K562 (cell line): ENCODE data around the gene ZFP36. TPM values are rescaled to one million over a fixed set of nuclear protein-coding genes. Genes with fewer than 3 reads are reported as not detected.
A peak's percentile ranks its signal among the peaks of the same experiment; 100 is the strongest.

Source experiments
- FOXK1 ChIP-seq: sonication (generic); formaldehyde crosslinking; IDR thresholded peaks from 2 replicates; pipeline ENCODE4 v1.8.0; 2022; ENCODE audit warnings: missing genetic modification reagents, mild to moderate bottlenecking, borderline replicate concordance
- POLR2G ChIP-seq: fragments of 200-400 bp; formaldehyde crosslinking; IDR thresholded peaks from 2 replicates; pipeline ENCODE4 v1.6.1; 2017; ENCODE audit warnings: low read depth, mild to moderate bottlenecking, antibody characterized with exemption, low read length, moderate library complexity
- RB1 ChIP-seq: fragments of 450-650 bp; IDR thresholded peaks from 2 replicates; pipeline ENCODE4 v1.6.1; 2017; ENCODE audit warnings: low read depth, mild to moderate bottlenecking
- ZBTB17 ChIP-seq: fragments of 450-650 bp; formaldehyde crosslinking; IDR thresholded peaks from 2 replicates; pipeline ENCODE4 v1.4.0; 2020; ENCODE audit warnings: mild to moderate bottlenecking
- ZFP36 ChIP-seq: fragments of 150-350 bp; IDR thresholded peaks from 2 replicates; pipeline ENCODE4 v1.6.1; 2018; ENCODE audit warnings: low read length, low read depth; ENCODE audit not compliant: partially characterized antibody
- ZNF232 ChIP-seq: sonication (generic); formaldehyde crosslinking; IDR thresholded peaks from 2 replicates; pipeline ENCODE4 v1.8.0; 2022; ENCODE audit warnings: mild to moderate bottlenecking, missing genetic modification reagents
- ZNF311 ChIP-seq: fragments of 250-450 bp; sonication (Bioruptor Pico); IDR thresholded peaks from 2 replicates; pipeline ENCODE4 v1.4.0; 2020; ENCODE audit warnings: mild to moderate bottlenecking, moderate library complexity
- ZNF431 ChIP-seq: sonication (generic); formaldehyde crosslinking; IDR thresholded peaks from 2 replicates; pipeline ENCODE4 v1.8.0; 2022; ENCODE audit warnings: mild to moderate bottlenecking, missing genetic modification reagents
- polyA plus RNA-seq, 8 experiments: library from polyadenylated mRNA; depleted of rRNA in 4 of 8; stranded (reverse) in 5 of 8; unstranded in 3 of 8; fragments of >200 nt; fragmentation: Nextera tagmentation in 2 of 8; fragmentation: Illumina TruSeq in 1 of 8; extraction: Ambion mirVana in 2 of 8; extraction: Trizol in 1 of 8; gene quantifications; 2 replicates each; pipeline versions ENCODE4 v1.2.1 to v1.2.3, GENCODE V29; 2011 to 2014; ENCODE audit warnings: inconsistent platforms in 1 of 8, missing spikeins in 1 of 8
- total RNA-seq, 7 experiments: library from RNA; depleted of rRNA in 6 of 7; stranded (reverse); fragments of >200 nt in 6 of 7; fragmentation: Illumina TruSeq in 2 of 7; extraction: Trizol in 2 of 7; gene quantifications; 2 replicates each; pipeline versions ENCODE4 v1.2.1 to v1.2.3, GENCODE V29; 2011 to 2021; ENCODE audit warnings: low replicate concordance in 1 of 7
- TF ChIP-seq, protein P1 (sequence below), 2 experiments: fragments of 150-350 bp in 1 of 2; IDR thresholded peaks; 2 replicates each; pipeline ENCODE4 v1.6.1; 2012 to 2016; ENCODE audit warnings: low read depth in 2 of 2, low read length in 2 of 2, mild to moderate bottlenecking in 1 of 2, moderate library complexity in 1 of 2
- TF ChIP-seq, protein P2 (sequence below): fragments of 450-650 bp; formaldehyde crosslinking; IDR thresholded peaks from 2 replicates; pipeline ENCODE4 v1.4.0; 2020; ENCODE audit warnings: mild to moderate bottlenecking, moderate library complexity
- TF ChIP-seq, protein P3 (sequence below): sonication (generic); formaldehyde crosslinking; IDR thresholded peaks from 2 replicates; pipeline ENCODE4 v1.8.0; 2022; ENCODE audit warnings: mild to moderate bottlenecking, missing genetic modification reagents
- TF ChIP-seq, protein P4 (sequence below): fragments of 450-650 bp; IDR thresholded peaks from 2 replicates; pipeline ENCODE4 v1.7.1; 2018; ENCODE audit warnings: mild to moderate bottlenecking, low read depth; ENCODE audit not compliant: partially characterized antibody
- TF ChIP-seq, protein P5 (sequence below): sonication (generic); formaldehyde crosslinking; IDR thresholded peaks from 2 replicates; pipeline ENCODE4 v1.9.0; 2022; ENCODE audit warnings: mild to moderate bottlenecking, missing genetic modification reagents

ZFP36 gene
- total and polyA plus RNA-seq, 9 of the 15 experiments (the other 6 are each of a cell fraction or from before 2014, with no cell fraction given): 1.0 to 20.1 (median 3.5) TPM

DNA sequence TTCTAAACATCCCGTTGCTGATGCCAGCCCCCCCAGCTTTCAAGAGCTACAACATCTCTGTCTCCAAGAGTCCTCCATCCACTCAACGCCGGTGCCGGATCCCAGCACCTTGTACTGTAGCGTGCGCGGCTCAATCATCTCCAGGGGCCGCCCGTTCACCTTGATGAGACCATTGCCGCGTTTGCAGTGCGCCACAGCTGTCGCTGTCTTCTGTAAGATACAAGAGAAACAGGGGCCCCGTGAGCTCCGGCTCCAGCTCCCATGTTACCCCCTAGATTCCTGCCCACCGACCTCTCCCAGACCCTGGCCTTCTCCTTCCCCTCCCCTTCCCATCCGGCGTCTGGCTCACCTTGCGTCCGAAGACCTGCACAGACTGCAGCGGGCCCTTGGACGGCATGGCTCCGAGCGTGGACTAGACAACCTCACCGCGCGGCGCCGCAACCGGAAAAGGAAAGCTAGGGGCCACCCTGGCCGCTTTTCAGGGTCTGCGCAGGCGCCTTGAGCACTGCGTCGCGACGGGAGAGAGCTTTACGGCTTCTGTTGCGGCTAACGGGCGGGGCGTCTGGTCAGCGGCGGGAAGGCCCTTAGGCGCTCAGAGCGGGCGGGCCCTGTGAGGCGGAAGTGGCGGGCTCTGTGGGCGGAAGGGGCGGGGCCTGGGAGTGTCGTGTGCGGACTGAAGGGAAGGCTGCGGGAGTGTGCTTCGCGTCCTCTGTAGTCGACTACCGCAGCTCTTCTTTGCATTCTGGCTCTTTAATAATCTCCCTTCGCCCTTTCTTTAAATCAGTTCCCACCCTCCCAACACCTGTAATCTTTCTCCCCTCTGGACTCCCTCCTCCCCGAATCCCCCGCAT is 29.1 kb downstream of the ZFP36 start, which contains the start of gene RPS16 (continued):
- TF ChIP-seq, protein P1, sequence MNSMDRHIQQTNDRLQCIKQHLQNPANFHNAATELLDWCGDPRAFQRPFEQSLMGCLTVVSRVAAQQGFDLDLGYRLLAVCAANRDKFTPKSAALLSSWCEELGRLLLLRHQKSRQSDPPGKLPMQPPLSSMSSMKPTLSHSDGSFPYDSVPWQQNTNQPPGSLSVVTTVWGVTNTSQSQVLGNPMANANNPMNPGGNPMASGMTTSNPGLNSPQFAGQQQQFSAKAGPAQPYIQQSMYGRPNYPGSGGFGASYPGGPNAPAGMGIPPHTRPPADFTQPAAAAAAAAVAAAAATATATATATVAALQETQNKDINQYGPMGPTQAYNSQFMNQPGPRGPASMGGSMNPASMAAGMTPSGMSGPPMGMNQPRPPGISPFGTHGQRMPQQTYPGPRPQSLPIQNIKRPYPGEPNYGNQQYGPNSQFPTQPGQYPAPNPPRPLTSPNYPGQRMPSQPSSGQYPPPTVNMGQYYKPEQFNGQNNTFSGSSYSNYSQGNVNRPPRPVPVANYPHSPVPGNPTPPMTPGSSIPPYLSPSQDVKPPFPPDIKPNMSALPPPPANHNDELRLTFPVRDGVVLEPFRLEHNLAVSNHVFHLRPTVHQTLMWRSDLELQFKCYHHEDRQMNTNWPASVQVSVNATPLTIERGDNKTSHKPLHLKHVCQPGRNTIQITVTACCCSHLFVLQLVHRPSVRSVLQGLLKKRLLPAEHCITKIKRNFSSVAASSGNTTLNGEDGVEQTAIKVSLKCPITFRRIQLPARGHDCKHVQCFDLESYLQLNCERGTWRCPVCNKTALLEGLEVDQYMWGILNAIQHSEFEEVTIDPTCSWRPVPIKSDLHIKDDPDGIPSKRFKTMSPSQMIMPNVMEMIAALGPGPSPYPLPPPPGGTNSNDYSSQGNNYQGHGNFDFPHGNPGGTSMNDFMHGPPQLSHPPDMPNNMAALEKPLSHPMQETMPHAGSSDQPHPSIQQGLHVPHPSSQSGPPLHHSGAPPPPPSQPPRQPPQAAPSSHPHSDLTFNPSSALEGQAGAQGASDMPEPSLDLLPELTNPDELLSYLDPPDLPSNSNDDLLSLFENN (IDR thresholded peaks at IDR 0.05; ENCODE audit: low read depth in 2 of 2, low read length in 2 of 2): no peak
- TF ChIP-seq ZNF232 (CRISPR knock-in tag) (no peak; the same call in 1 of the 2 replicates), ZNF311 (CRISPR knock-in tag) (no peak), ZNF431 (CRISPR knock-in tag) (no peak), FOXK1 (no peak), ZBTB17 (no peak), RB1 (peak; percentile 86; the same call in 1 of the 2 replicates), POLR2G (peak; percentile 100), ZFP36 (no peak)
- TF ChIP-seq, protein P2, sequence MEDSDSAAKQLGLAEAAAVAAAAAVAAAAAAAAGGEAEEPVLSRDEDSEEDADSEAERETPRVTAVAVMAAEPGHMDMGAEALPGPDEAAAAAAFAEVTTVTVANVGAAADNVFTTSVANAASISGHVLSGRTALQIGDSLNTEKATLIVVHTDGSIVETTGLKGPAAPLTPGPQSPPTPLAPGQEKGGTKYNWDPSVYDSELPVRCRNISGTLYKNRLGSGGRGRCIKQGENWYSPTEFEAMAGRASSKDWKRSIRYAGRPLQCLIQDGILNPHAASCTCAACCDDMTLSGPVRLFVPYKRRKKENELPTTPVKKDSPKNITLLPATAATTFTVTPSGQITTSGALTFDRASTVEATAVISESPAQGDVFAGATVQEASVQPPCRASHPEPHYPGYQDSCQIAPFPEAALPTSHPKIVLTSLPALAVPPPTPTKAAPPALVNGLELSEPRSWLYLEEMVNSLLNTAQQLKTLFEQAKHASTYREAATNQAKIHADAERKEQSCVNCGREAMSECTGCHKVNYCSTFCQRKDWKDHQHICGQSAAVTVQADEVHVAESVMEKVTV (CRISPR knock-in tag): no peak; the same call in 1 of the 2 replicates
- TF ChIP-seq, protein P3, sequence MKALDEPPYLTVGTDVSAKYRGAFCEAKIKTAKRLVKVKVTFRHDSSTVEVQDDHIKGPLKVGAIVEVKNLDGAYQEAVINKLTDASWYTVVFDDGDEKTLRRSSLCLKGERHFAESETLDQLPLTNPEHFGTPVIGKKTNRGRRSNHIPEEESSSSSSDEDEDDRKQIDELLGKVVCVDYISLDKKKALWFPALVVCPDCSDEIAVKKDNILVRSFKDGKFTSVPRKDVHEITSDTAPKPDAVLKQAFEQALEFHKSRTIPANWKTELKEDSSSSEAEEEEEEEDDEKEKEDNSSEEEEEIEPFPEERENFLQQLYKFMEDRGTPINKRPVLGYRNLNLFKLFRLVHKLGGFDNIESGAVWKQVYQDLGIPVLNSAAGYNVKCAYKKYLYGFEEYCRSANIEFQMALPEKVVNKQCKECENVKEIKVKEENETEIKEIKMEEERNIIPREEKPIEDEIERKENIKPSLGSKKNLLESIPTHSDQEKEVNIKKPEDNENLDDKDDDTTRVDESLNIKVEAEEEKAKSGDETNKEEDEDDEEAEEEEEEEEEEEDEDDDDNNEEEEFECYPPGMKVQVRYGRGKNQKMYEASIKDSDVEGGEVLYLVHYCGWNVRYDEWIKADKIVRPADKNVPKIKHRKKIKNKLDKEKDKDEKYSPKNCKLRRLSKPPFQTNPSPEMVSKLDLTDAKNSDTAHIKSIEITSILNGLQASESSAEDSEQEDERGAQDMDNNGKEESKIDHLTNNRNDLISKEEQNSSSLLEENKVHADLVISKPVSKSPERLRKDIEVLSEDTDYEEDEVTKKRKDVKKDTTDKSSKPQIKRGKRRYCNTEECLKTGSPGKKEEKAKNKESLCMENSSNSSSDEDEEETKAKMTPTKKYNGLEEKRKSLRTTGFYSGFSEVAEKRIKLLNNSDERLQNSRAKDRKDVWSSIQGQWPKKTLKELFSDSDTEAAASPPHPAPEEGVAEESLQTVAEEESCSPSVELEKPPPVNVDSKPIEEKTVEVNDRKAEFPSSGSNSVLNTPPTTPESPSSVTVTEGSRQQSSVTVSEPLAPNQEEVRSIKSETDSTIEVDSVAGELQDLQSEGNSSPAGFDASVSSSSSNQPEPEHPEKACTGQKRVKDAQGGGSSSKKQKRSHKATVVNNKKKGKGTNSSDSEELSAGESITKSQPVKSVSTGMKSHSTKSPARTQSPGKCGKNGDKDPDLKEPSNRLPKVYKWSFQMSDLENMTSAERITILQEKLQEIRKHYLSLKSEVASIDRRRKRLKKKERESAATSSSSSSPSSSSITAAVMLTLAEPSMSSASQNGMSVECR: peak; percentile 95
- TF ChIP-seq, protein P4, sequence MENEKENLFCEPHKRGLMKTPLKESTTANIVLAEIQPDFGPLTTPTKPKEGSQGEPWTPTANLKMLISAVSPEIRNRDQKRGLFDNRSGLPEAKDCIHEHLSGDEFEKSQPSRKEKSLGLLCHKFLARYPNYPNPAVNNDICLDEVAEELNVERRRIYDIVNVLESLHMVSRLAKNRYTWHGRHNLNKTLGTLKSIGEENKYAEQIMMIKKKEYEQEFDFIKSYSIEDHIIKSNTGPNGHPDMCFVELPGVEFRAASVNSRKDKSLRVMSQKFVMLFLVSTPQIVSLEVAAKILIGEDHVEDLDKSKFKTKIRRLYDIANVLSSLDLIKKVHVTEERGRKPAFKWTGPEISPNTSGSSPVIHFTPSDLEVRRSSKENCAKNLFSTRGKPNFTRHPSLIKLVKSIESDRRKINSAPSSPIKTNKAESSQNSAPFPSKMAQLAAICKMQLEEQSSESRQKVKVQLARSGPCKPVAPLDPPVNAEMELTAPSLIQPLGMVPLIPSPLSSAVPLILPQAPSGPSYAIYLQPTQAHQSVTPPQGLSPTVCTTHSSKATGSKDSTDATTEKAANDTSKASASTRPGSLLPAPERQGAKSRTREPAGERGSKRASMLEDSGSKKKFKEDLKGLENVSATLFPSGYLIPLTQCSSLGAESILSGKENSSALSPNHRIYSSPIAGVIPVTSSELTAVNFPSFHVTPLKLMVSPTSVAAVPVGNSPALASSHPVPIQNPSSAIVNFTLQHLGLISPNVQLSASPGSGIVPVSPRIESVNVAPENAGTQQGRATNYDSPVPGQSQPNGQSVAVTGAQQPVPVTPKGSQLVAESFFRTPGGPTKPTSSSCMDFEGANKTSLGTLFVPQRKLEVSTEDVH: peak; percentile 86
- TF ChIP-seq, protein P5, sequence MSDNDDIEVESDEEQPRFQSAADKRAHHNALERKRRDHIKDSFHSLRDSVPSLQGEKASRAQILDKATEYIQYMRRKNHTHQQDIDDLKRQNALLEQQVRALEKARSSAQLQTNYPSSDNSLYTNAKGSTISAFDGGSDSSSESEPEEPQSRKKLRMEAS (CRISPR knock-in tag): peak; percentile 92
